H1 (cell line): Measurements from ENCODE around the gene XRN2. TPM values are rescaled to one million over a fixed set of nuclear protein-coding genes. Genes with fewer than 3 reads are reported as not detected.

Experiments used
- CTCF ChIA-PET: fragments of 300-600 bp; sonication (Branson Sonifier 250); formaldehyde crosslinking; loops from one replicate; lab custom pipeline; 2021; ENCODE audit not compliant: partially characterized antibody; lab: Charles Lee
- POLR2A ChIA-PET: fragments of 300-600 bp; sonication (Branson Sonifier 250); formaldehyde crosslinking; loops from one replicate; lab custom pipeline; 2021; ENCODE audit warnings: inconsistent platforms; ENCODE audit not compliant: partially characterized antibody; lab: Charles Lee
- DNase-seq, 2 experiments: peaks; one replicate each; pipeline versions ENCODE4 v3.0.0 to v3.0.0-alpha.2; 2010 to 2022; ENCODE audit warnings: low spot score in 2 of 2, low read depth in 1 of 2, mixed read lengths in 1 of 2
- FAIRE-seq: peaks from 2 replicates; lab custom pipeline; 2011; peaks lifted over from hg19 to GRCh38; lab: Jason Lieb, UNC
- H2AFZ ChIP-seq: 2 replicates; pipeline ENCODE4 v1.8.1; 2012; ENCODE audit warnings: low read length, inconsistent platforms
- H2AK5ac ChIP-seq: 2 replicates; pipeline ENCODE4 v1.6.1; 2013; ENCODE audit warnings: low read depth, low read length
- H2BK120ac ChIP-seq: replicated peaks from 2 replicates; pipeline ENCODE3; 2013; ENCODE audit warnings: low read depth, low read length, inconsistent platforms
- H2BK12ac ChIP-seq: 2 replicates; pipeline ENCODE4 v1.6.1; 2013; ENCODE audit warnings: low read depth, low read length
- H2BK15ac ChIP-seq: 2 replicates; pipeline ENCODE4 v1.6.1; 2013; ENCODE audit warnings: low read length
- H2BK20ac ChIP-seq: 2 replicates; pipeline ENCODE4 v1.6.1; 2013; ENCODE audit warnings: low read length
- H2BK5ac ChIP-seq: 2 replicates; pipeline ENCODE4 v1.6.1; 2013; ENCODE audit warnings: low read depth, low read length
- H3K14ac ChIP-seq: 2 replicates; pipeline ENCODE4 v1.6.1; 2013; ENCODE audit warnings: inconsistent platforms; ENCODE audit not compliant: insufficient read length
- H3K18ac ChIP-seq: 2 replicates; pipeline ENCODE4 v1.6.1; 2013; ENCODE audit warnings: low read length; ENCODE audit errors: extremely low read depth
- H3K23ac ChIP-seq: 2 replicates; pipeline ENCODE4 v1.6.1; 2013; ENCODE audit warnings: inconsistent platforms; ENCODE audit not compliant: insufficient read length
- H3K23me2 ChIP-seq: 2 replicates; pipeline ENCODE4 v1.6.1; 2013; ENCODE audit warnings: low read depth, low read length
- H3K27ac ChIP-seq: 2 replicates; pipeline ENCODE4 v1.6.1; 2011; ENCODE audit warnings: low read depth, low read length, inconsistent platforms
- H3K27me3 ChIP-seq, 4 experiments: replicated peaks in 1 of 4; 1 replicate in 1 of 4; 2 replicates in 3 of 4; pipeline versions ENCODE4 v1.6.1 to v1.8.1; 2011 to 2013; ENCODE audit warnings: low read length in 3 of 4, mild to moderate bottlenecking in 3 of 4, inconsistent platforms in 2 of 4, mixed read lengths in 2 of 4, moderate library complexity in 1 of 4; ENCODE audit not compliant: control insufficient read depth in 3 of 4, insufficient read depth in 3 of 4; ENCODE audit errors: extremely low read depth in 1 of 4
- H3K36me3 ChIP-seq, 4 experiments: 2 replicates each; pipeline versions ENCODE4 v1.6.1 to v1.8.1; 2011 to 2013; ENCODE audit warnings: mild to moderate bottlenecking in 4 of 4, low read length in 3 of 4, moderate library complexity in 2 of 4, control low read depth in 1 of 4, inconsistent platforms in 1 of 4; ENCODE audit not compliant: insufficient read depth in 4 of 4, control insufficient read depth in 2 of 4
- H3K4ac ChIP-seq: replicated peaks from 2 replicates; pipeline ENCODE3; 2013; ENCODE audit warnings: low read length, low read depth, mixed read lengths, inconsistent platforms; ENCODE audit not compliant: insufficient read length
- H3K4me1 ChIP-seq, 4 experiments: replicated peaks in 1 of 4; 1 replicate in 1 of 4; 2 replicates in 3 of 4; pipeline versions ENCODE4 v1.6.1 to v1.8.1; 2011 to 2013; ENCODE audit warnings: low read length in 3 of 4, inconsistent platforms in 2 of 4, mixed read lengths in 1 of 4; ENCODE audit not compliant: insufficient read depth in 4 of 4, control insufficient read depth in 3 of 4
- H3K4me2 ChIP-seq, 2 experiments: 2 replicates each; pipeline versions ENCODE4 v1.6.1 to v1.8.1; 2011 to 2013; ENCODE audit warnings: low read depth in 2 of 2, low read length in 2 of 2, control low read depth in 1 of 2, inconsistent platforms in 1 of 2, mild to moderate bottlenecking in 1 of 2; ENCODE audit not compliant: insufficient read depth in 1 of 2
- H3K4me3 ChIP-seq, 4 experiments: fragments of 200-600, 300-600 bp in 1 of 4; sonication (generic), shearing (Covaris generic), sonication (Bioruptor Twin) in 1 of 4; 2 replicates each; pipeline versions ENCODE4 v1.5.1 to v1.8.1; 2011 to 2016; ENCODE audit warnings: low read length in 4 of 4, low read depth in 3 of 4, control low read depth in 2 of 4, inconsistent platforms in 2 of 4, mild to moderate bottlenecking in 2 of 4, mixed read lengths in 1 of 4, moderate library complexity in 1 of 4; ENCODE audit not compliant: insufficient read depth in 2 of 4; ENCODE audit errors: extremely low read depth in 1 of 4
- H3K56ac ChIP-seq: replicated peaks from 2 replicates; pipeline ENCODE3; 2013; ENCODE audit warnings: low read depth, mild to moderate bottlenecking, mixed read lengths, low read length, inconsistent platforms; ENCODE audit not compliant: insufficient read length
- H3K79me1 ChIP-seq: 2 replicates; pipeline ENCODE4 v1.6.1; 2013; ENCODE audit warnings: low read depth, low read length, control low read depth
- H3K79me2 ChIP-seq, 2 experiments: 2 replicates each; pipeline versions ENCODE4 v1.6.1 to v1.8.1; 2012 to 2013; ENCODE audit warnings: low read length in 2 of 2, mild to moderate bottlenecking in 2 of 2, inconsistent platforms in 1 of 2; ENCODE audit not compliant: insufficient read depth in 2 of 2, control insufficient read depth in 1 of 2
- H3K9ac ChIP-seq, 4 experiments: replicated peaks in 1 of 4; 1 replicate in 1 of 4; 2 replicates in 3 of 4; pipeline versions ENCODE4 v1.6.1 to v1.8.1; 2011 to 2013; ENCODE audit warnings: low read depth in 3 of 4, low read length in 3 of 4, control low read depth in 2 of 4, mild to moderate bottlenecking in 2 of 4, moderate library complexity in 2 of 4, inconsistent platforms in 1 of 4; ENCODE audit errors: extremely low read depth in 1 of 4
- H3K9me3 ChIP-seq, 2 experiments: 2 replicates each; pipeline versions ENCODE4 v1.6.1 to v1.8.1; 2012 to 2013; ENCODE audit warnings: mild to moderate bottlenecking in 2 of 2, moderate library complexity in 2 of 2, control low read depth in 1 of 2, inconsistent platforms in 1 of 2, low read depth in 1 of 2, low read length in 1 of 2, mixed read lengths in 1 of 2; ENCODE audit not compliant: insufficient read depth in 2 of 2
- H4K20me1 ChIP-seq, 2 experiments: replicated peaks in 1 of 2; 2 replicates each; pipeline versions ENCODE3 to v1.8.1; 2011 to 2013; ENCODE audit warnings: inconsistent platforms in 2 of 2, low read length in 2 of 2, mild to moderate bottlenecking in 1 of 2; ENCODE audit not compliant: insufficient read depth in 2 of 2, control insufficient read depth in 1 of 2
- H4K5ac ChIP-seq: 2 replicates; pipeline ENCODE4 v1.6.1; 2013; ENCODE audit warnings: low read length, low read depth, mixed read lengths, inconsistent platforms; ENCODE audit not compliant: insufficient read length
- H4K8ac ChIP-seq: 2 replicates; pipeline ENCODE4 v1.8.0; 2013; ENCODE audit warnings: mild to moderate bottlenecking, moderate library complexity, low read length, inconsistent platforms; ENCODE audit not compliant: insufficient read depth; ENCODE audit errors: extremely low read depth
- H4K91ac ChIP-seq: replicated peaks from 2 replicates; pipeline ENCODE3; 2013; ENCODE audit warnings: low read length, mixed read lengths, inconsistent platforms; ENCODE audit not compliant: insufficient read length
- CEBPB ChIP-seq: IDR thresholded peaks from 2 replicates; pipeline ENCODE4 v1.6.1; 2012; ENCODE audit warnings: low read depth, low read length
- FOSL1 ChIP-seq: IDR thresholded peaks from 2 replicates; pipeline ENCODE4 v1.6.1; 2011; ENCODE audit warnings: mild to moderate bottlenecking, low read depth, low read length, moderate library complexity; ENCODE audit not compliant: insufficient read depth
- RBBP5 ChIP-seq: IDR thresholded peaks from 2 replicates; pipeline ENCODE4 v1.7.1; 2012; ENCODE audit warnings: low read depth, mild to moderate bottlenecking, inconsistent platforms, low read length, moderate library complexity, borderline replicate concordance
- RNF2 ChIP-seq: fragments of 200-900, 300-1000 bp; sonication (generic); IDR thresholded peaks from 2 replicates; pipeline ENCODE4 v1.7.1; 2016; ENCODE audit warnings: borderline replicate concordance, low read depth, mild to moderate bottlenecking, antibody characterized with exemption, low read length; ENCODE audit not compliant: poor library complexity, severe bottlenecking; ENCODE audit errors: missing control alignments
- SIX5 ChIP-seq: IDR thresholded peaks from 2 replicates; pipeline ENCODE4 v1.6.1; 2011; ENCODE audit warnings: mild to moderate bottlenecking, low read depth, low read length
- SP2 ChIP-seq: IDR thresholded peaks from 2 replicates; pipeline ENCODE4 v1.6.1; 2012; ENCODE audit warnings: mild to moderate bottlenecking, low read length, inconsistent platforms
- TCF12 ChIP-seq: IDR thresholded peaks from 2 replicates; pipeline ENCODE4 v1.6.1; 2011; ENCODE audit warnings: low read depth, mild to moderate bottlenecking, low read length
- YY1 ChIP-seq: IDR thresholded peaks from 2 replicates; pipeline ENCODE4 v1.6.1; 2011; ENCODE audit warnings: low read depth, mild to moderate bottlenecking, low read length
- WGBS, 2 experiments: shearing (Covaris generic) in 1 of 2; methylation state at CpG; one replicate each; pipeline versions ENCODE4 v1.1.6 to v1.1.7; 2013 to 2015; ENCODE audit warnings: low lambda C conversion rate in 2 of 2, mixed read lengths in 2 of 2, inconsistent platforms in 1 of 2, low coverage in 1 of 2, missing lambda C conversion rate in 1 of 2; ENCODE audit not compliant: insufficient replicate concordance in 2 of 2, insufficient coverage in 1 of 2, insufficient read length in 1 of 2; ENCODE audit errors: extremely low coverage in 1 of 2, missing lambda C conversion rate in 1 of 2; 5-methylcytosine and 5-hydroxymethylcytosine counted together
- polyA plus RNA-seq, 7 experiments: library from polyadenylated mRNA; depleted of rRNA in 3 of 7; stranded (reverse) in 5 of 7; unstranded in 2 of 7; fragments of >200 nt in 5 of 7; fragments of 200-250 nt in 2 of 7; gene quantifications; 1 replicate in 5 of 7; 2 replicates in 1 of 7; 4 replicates in 1 of 7; pipeline versions ENCODE4 v1.2.1 to v1.2.3, GENCODE V29; 2011 to 2013; ENCODE audit warnings: missing spikeins in 2 of 7, mixed read lengths in 2 of 7
- total RNA-seq: library from RNA; stranded (reverse); fragmentation: NEBNext Ultra II Directional; extraction: Animal tissue kit (Norgen Biotek cat#: 25700); gene quantifications from 2 replicates; pipeline ENCODE4 v1.2.1, GENCODE V29; 2021

Gene XRN2
- total and polyA plus RNA-seq, 2 of the 8 experiments (the other 6 are each of a cell fraction or from before 2014, with no cell fraction given), result 60.3 to 139 TPM

DNA sequence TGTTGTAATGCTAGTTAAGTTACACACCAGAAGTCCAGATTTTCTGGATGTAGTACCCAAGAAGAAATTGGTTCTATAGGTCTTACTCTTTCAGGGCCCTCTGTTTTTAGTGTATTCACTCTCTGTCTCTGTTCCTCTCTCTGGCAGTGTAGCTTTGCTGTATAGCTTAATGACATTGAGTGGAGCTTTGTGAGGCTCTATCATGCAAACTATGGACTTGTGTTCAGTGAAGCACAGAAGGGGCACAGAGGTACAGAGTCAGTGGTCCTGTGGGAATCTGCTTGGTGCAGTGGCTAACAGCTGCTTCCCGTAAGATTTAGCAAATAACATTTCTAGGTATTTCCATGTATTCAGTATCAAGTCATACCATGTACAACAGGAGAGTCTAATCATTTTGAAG lies 68.1 kb downstream of the XRN2 start:
- Histone ChIP-seq H3K9ac (no peak overlapping the region), H3K4me3 (no peak overlapping the region), H4K20me1 (peaks cover 5 to 6% of the 10 kb centered on the region in 2 experiments), H3K9me3 (no peaks in the 10 kb centered on the region), H4K8ac (no peak overlapping the region), H4K91ac (no peak overlapping the region), H3K23me2 (no peaks in the 10 kb centered on the region)
- no peak for TF ChIP-seq RBBP5
- no peak for TF ChIP-seq FOSL1
- no peak for TF ChIP-seq RNF2
- no peak for TF ChIP-seq CEBPB
- no peak for TF ChIP-seq SIX5
- no peak for TF ChIP-seq SP2
- no peak for TF ChIP-seq TCF12
- no peak for TF ChIP-seq YY1
- TF ChIP-seq, all 59 proteins: peak for 0
- Histone ChIP-seq H3K27ac (no peak overlapping the region), H3K79me2 (peaks cover 3 to 60% of the 10 kb centered on the region in 2 experiments; a peak in 3 of 4 replicates), H3K23ac (no peak overlapping the region), H2BK12ac (no peak overlapping the region), H4K5ac (no peak overlapping the region), H2BK5ac (no peak overlapping the region), H2BK15ac (no peak overlapping the region), H3K36me3 (peaks cover 0 to 36% (median 8%) of the 10 kb centered on the region in 4 experiments; a peak in 5 of 8 replicates), H3K4ac (no peak overlapping the region), H3K4me1 (no peaks in the 10 kb centered on the region), H3K14ac (no peak overlapping the region), H3K56ac (no peak overlapping the region), H2BK20ac (no peak overlapping the region), H3K79me1 (peaks cover 4% of the 10 kb centered on the region; the same call in 1 of the 2 replicates), H2AK5ac (no peak overlapping the region), H2BK120ac (no peak overlapping the region), H3K27me3 (no peaks in the 10 kb centered on the region), H3K4me2 (no peak overlapping the region), H2AFZ (no peak overlapping the region), H3K18ac (no peak overlapping the region)
- ChIA-PET POLR2A (interaction anchor here (0.8 kb wide), 2 partner anchors 9 to 68 kb away, joined by 3 read pairs; partner anchors contain the start of gene XRN2), CTCF (interaction anchor here (0.8 to 1.5 kb wide), 2 partner anchors 136 to 148 kb away, joined by 3 to 4 read pairs; no protein-coding TSS in a partner anchor)
- WGBS, 2 experiments, result 94% methylated on average over 1 of the region's 1 CpG; no CpG with 5 or more reads in 1 of the 2 experiments
- DNase-seq (no peak), FAIRE-seq (no peak)
